GM19035 (cell line): ENCODE data around the gene ASCL1.

Experiments used
- ATAC-seq: cut with Tn5 transposase; IDR thresholded peaks from one replicate; pipeline ENCODE4 v1.9.1; 2021; ENCODE audit not compliant: unreplicated experiment

The ASCL1 gene

DNA sequence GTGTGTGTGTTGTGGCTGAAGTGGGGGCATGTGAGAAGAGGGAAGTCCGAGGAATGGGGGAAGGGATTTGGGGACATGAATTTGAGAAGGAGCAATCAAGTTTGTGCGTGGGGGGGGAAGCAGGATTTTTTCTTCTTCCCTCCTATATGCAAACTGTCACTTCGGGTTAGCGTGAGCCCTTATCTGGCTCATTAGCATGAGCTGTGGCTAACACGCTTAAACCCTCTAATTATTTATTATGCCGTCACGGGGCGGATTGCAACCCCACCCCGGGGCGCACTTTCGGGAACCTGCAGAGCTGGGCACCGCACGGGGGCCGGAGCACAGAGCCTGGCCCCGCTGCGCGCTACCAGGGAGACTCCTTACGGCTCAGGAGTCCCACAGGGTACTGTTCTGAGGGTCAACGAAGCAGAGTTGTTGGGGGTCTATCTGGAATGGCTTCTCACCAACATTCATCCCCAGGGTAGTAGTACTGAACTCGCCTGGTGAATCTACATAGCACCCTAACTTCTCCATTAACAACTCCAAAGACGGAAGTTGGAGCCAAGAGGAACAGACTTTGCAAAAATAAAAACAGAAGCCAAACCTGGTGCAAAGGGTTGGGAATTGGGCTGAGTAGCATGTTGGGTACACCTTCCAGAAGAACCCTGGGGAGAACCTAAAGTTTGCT, 6.4 kb upstream of the ASCL1 start:
- no peak for ATAC-seq

DNA sequence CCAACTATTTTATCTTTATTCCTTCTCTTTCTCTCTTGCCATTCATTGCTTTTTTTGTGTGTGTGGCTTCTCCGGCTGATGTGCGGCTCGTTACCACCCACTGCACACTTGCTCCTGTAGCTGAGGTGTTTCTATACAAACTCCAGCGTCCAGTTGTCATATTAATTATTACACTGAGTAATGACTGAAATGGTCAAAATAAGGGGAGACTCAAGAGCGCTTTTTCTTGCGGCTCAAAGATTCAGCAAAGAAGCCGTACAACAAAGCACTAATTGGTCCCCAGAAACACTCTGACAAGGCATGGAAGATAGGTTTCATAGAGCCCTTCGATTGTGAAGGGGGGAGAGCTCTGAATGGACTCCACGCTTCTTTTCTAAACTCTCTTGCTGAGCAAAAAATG, 5.6 kb upstream of the ASCL1 start:
- ATAC-seq = no peak

DNA sequence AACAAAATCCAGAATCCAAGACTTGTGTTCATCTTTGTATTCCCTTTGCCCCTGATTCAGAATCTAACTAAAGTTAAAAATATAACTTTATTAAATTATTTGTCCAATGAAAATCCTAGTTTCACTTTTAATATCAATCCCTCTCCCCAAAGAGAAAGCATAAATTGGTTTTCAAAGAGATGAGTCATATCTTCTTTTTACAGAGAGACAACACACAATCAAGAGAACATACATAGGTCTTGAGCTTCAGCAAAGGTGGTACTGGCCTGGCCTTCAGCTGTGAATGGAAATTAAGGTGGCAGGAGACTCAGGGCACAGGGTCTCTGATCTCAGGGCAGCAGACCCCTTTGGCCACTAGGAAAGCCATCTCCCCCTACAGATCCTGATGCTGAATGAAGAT, 4.3 kb upstream of the ASCL1 start:
- ATAC-seq = no peak

DNA sequence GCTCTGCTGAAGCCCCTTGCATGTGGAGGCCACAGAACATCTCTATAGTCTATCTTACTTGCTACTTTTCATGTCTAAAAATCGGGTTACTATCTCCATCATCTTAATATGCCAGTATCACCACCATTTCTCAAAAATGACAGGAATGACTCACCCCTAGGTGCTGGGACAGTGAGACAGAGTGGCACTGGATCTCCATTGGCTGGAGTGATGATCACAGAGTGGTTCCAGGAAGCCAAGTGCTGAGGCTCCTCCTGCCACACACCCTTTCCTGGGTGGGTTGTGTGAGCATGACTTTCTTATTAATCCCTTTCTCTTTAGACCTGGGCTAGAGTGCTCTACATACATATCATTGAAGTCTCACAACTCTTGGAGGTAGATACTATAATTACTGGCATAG, 3.3 kb upstream of the ASCL1 start:
- no peak for ATAC-seq

DNA sequence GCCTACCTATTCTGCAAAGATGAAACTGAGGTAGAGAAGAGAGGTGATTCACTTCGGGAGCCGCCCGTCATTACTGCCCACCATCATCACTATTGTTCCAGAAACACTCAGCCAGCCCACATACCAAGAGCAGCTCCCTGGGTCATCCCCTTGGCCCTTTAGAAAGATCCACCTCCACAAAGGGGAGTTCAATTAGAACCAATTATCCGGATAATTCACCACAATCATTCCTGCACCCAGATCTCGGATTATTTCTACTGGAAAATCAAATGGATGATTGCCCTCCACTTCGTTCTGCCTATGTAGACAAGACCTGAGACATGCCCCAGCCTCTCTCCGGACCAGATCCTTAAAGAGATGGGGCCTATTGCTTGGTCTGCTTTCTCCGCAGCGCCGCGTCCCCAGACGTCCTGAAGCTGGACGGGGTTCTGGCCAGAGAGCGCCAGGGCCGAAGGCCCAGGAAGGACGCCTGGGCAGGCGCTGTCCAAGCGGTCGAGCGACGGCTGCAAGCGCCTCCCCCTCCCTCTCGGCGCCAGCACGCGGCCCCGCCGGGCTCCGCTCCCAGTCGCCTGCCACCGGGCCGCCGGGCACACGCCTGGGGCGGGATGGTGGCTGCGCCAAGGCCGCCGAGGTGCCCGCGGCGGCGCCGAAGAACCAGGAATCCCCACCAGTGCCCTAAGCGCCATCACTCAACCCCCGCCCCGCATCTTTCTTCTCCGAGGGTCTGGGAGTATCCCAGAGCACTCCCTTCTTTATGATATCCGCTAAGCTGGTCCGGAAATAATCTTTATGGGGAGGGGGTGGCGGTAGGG, 1.3 kb upstream of the ASCL1 start:
- no peak for ATAC-seq

DNA sequence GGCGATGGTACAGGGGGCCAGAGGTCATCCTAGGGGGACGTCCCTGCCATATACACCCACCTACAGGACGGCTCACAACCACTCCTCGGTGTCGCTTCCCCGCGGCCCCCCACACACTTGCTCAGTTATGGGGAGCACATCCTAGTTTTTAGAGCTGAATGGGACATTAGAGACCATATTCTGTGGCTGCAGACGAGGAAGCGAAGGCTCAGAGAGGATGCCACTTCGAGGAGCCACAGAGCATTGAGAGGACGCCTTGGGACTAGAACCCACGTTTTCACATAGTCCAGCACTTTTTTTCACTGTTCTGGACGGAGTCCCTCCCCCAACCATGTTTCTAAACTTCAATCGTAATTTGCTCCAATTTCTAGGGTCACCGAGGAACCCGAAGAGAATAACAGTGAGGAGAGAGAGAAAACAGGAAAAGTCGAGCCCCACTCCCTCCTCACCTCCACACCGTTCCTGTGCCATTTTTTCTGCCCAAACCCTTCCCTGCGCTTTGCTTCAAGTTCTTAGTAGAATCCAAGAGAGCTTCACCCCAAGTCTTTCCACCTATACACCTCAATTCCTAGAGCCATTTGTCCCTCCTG, 641 bp upstream of the ASCL1 start:
- no peak for ATAC-seq

DNA sequence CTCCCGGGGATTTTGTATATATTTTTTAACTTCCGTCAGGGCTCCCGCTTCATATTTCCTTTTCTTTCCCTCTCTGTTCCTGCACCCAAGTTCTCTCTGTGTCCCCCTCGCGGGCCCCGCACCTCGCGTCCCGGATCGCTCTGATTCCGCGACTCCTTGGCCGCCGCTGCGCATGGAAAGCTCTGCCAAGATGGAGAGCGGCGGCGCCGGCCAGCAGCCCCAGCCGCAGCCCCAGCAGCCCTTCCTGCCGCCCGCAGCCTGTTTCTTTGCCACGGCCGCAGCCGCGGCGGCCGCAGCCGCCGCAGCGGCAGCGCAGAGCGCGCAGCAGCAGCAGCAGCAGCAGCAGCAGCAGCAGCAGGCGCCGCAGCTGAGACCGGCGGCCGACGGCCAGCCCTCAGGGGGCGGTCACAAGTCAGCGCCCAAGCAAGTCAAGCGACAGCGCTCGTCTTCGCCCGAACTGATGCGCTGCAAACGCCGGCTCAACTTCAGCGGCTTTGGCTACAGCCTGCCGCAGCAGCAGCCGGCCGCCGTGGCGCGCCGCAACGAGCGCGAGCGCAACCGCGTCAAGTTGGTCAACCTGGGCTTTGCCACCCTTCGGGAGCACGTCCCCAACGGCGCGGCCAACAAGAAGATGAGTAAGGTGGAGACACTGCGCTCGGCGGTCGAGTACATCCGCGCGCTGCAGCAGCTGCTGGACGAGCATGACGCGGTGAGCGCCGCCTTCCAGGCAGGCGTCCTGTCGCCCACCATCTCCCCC, 777 bp downstream of the ASCL1 start:
- peak; percentile 69 for ATAC-seq

DNA sequence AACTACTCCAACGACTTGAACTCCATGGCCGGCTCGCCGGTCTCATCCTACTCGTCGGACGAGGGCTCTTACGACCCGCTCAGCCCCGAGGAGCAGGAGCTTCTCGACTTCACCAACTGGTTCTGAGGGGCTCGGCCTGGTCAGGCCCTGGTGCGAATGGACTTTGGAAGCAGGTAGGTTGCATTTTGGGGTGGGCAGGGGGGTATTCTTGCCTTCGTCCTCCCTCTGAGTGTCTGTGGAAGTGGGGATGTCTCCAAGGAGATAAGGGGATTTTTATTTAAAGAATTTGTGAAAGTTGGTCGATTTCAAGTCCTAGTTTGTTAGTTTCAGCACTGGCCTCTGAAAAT, 1.3 kb downstream of the ASCL1 start:
- ATAC-seq = no peak

DNA sequence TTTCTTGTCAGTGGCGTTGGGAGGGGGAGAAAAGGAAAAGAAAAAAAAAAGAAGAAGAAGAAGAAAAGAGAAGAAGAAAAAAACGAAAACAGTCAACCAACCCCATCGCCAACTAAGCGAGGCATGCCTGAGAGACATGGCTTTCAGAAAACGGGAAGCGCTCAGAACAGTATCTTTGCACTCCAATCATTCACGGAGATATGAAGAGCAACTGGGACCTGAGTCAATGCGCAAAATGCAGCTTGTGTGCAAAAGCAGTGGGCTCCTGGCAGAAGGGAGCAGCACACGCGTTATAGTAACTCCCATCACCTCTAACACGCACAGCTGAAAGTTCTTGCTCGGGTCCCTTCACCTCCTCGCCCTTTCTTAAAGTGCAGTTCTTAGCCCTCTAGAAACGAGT, 1.9 kb downstream of the ASCL1 start:
- no peak for ATAC-seq

DNA sequence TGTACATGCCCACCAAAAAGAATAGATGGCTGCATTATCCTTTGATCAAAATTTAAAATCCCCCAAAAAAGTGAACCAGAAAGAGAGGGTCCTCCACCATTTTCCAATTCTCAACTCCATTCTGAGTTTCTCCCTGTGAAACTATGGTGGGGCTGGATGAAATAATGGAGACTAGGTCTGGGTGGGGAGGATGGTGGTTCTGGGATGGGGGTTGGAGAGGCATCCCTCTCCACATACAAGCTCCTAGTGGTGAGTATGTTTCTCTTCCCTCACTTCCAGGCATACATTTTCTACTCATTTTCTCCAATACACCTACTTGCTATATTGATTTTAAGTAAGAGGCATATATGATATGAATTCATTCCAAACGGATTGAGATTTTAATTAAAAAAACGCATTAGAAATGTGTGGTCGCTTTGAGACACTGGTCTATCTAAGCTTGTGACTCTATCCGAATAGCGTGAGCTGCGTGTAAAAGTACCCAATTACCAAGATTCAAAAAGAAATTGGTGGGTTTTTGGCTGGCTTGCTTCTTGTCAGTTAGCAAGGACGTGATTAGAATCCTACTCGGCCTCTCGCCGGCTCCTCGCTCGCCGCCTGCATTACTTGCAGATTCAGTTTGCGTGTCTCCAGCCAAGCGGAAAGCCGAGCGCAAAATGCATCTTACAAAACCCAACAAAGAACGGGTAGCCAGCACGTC, 3.4 kb downstream of the ASCL1 start:
- ATAC-seq = no peak

DNA sequence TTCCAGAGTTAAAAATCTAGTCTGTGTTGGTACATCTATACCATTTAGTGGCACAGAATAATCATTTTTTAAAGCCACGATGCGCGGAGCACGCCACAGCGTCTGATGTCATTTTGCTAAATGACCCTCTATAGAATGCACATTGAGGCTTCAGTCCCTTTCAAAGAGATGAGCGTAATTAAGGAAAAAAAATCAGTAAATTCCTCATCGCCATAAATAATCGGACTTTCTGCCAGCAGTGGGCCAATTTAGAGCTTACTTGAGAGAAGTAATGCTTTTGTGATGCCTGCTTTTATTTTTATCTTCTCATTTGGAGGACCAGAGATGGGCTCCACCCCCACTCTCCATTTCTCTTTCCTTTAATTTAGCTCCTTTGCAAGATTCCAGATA, 4.0 kb downstream of the ASCL1 start:
- ATAC-seq = no peak

DNA sequence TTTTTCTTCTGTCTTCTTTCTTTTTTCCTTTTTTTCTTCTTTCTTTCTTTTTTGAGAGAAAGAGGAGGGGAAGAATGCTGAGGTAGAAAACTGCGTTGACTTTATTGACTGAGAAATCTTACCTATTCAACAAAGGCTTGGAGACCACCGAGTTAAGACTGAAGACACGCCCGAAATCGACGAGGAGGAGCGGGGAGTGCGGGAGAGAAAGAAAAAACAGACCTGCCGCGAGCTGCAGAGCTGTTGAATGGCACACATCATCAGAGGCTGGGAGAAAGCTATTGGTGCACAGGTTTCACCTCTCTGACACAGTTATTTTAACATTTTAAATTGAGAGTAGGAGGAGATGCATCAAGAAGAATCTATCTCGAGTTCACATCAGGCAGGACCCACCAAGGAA, 5.1 kb downstream of the ASCL1 start:
- no peak for ATAC-seq

DNA sequence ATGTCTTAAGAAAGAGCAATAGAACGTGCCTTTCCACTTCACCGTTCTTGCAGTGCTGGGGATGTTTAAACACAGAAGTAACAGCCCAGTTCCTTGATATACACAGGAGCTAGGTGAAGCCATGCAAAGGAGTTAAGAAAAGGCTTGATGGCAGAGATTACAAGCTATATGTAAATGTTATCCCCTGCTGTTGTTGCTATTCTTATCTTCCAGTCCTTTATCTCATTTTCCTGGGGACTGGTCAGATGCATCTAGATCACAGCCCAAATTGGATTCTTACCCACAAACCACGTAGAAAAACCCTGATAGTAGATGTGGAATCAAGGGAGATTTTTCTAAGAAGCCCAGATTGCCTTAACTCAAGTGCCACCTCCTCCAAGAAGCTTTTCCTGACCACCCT, 5.5 kb downstream of the ASCL1 start:
- no peak for ATAC-seq

DNA sequence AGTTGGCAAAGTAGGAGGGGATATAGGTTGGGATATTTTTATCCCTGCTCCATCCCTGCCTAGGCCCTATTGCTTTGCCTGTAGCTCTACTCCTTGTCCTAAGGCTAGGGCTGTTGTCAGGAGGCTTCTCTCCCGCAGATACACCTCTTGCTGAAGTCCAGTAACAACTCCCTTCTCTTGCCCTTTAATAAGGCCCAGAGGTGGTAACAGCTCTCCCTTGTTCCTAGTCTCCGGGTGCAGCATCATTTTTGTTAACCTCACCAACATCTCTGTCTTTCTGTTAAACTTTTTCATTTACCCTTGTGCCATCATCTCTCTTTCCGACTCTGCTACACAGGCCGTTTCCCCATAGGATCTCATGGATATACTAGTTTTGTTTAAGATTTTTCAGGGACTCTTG, 6.3 kb downstream of the ASCL1 start:
- no peak for ATAC-seq

DNA sequence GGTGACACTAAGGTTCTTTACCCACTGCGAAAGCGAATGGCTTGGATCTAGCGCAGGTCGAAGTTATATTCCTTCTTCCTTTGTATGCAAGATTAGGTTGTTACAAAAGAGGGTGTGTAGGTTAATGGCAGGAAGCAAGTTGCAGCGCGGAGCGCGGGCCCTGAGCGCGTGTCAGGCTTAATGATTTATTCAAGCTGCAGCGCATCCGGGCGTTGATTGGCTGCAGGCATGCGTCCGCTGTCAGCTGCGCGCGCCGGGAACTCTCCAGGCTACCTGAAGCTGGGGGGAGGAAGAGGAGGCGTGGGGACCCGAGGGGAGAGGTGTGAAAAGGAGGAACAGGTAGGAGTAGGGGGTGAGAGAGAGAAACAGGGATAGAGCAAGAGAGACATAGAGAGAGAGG, 7.4 kb downstream of the ASCL1 start:
- ATAC-seq = no peak

DNA sequence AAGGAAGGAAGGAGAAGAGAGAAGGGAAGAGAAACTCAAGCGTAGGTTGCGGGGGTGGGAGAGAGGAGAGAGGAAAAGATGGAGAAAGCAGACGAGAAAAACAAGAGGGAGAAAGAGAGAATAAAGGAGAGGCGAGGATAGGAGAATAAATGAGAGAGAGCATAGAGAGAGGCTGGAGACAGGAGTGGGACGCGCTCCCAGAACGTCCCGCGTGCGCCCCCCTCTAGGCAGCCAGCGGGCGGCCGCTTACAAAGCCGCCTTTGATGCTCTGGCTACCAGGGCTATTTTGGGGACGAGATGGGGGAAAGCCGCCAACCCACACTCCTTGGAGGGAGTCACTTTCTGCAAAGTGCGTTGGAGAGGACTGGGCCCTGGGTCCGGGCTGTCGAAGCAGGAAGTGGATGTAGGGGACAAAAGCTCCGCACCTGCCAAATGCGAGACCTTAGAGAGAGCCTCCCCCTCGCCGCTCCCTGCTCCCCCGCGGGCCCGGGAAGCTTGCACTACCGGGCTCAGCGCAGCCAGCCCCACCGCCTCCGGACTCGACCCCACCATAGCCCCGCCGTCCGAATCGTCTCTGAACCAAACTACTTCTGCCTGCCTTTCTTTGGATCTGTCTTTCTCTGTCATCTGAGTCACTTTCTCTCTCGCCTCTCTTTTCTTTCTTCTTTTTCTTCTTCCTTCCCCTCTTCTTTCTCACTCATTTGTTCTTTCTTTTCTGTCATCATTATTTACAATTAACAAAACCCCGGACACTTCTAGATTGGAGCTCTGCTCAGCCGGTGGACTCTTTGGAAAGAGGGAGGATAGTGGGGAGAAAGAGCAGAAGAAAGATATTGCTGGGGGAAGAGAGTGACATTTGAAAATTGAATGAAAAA, 8.0 kb downstream of the ASCL1 start:
- no peak for ATAC-seq

DNA sequence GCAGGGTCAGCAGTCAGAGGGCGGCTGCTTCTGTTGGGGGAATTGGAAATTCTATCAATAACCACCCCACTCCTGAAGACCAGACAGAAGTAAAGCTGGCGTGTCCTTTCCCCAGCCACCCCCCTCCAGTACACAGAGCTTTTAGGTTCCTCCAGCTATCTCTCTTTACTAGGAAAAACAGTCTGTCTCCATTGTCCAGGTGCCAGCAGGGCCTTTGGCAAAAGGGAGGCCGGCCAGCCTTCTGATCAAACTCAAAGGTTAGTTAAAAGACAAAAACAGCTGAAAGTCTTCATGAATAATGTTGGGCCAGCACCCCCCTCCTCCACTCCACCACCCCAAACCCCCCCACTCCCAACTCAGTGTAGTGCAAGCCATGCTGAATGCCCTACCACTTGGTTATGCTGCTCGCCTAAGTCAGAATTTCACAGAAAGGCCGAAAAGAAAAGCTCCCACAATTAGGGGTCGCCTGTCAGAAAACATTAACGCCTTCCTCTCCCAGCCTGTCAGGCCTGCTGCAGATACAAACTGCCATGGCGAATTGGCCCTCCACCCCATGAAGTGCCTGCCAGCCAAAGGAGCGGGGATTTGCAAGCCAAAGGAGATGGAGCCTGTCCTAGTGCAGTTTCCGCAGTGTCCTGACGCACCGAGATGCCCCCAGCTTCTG, 8.9 kb downstream of the ASCL1 start:
- ATAC-seq = no peak

DNA sequence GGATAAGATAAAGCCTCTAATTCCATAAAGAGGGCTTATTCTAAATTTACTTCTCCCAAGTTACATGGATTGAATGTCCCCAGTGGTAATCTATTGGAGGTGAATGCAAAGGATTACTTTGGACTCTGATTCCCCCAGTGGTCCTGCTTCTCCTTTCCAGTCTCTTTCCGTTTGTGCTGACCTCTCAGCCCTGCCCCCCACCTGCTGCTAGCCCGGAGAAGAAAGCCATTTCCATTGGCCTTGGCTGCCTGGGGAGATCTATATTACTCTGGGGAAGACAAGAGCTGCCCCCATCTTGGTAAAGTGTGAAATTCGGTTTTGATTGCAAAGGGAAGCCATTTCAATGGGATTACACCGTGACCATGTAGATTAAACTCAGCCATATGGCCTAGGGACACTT, 13.3 kb downstream of the ASCL1 start:
- ATAC-seq = no peak

DNA sequence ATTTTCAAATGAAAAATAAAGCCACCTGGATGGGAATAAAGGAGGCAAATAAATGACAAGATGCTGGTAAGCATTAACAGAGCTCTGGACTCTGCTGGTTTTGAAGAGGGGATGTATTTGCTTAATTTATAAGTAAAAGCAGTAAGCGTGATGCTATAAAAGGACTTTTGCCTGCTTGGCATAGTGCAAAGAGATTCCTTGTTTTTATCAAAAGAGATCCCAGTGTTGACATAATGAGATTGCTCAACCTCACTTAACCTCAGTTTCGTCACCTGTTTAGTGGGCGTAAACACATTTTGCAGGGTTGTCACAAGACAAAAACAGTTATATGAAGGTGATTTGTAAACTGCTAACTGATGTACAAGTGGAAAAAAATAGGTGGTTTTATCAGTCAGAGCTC, 13.8 kb downstream of the ASCL1 start:
- ATAC-seq = no peak

DNA sequence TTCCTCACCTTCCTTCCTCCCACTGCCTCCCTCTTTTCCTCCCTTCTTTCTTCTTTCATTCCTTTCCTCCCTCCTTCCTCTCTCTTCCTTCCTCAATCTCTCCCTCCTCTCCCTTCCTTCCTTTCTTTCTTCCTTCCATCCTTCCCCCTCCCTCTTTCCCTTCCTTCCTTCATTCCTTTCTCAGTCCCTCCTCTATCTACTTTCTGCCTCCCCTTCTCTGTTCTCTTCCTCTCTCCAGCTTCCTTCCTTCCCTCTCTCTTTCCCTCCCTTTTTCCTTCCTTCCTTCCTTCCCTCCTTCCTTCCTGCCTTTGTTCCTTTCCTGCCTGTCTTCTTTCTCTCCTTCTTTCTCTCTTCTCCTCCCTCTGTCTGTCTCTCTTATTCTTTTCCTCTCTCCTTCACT, 16.1 kb downstream of the ASCL1 start:
- no peak for ATAC-seq
